ENCODE results near the gene PKP2. TPM values are rescaled to one million over a fixed set of nuclear protein-coding genes. Genes with fewer than 3 reads are reported as not detected.

Gene PKP2
- total and polyA plus RNA-seq, 8 donors, result 1.5 to 6.7 (median 4.2) TPM

DNA sequence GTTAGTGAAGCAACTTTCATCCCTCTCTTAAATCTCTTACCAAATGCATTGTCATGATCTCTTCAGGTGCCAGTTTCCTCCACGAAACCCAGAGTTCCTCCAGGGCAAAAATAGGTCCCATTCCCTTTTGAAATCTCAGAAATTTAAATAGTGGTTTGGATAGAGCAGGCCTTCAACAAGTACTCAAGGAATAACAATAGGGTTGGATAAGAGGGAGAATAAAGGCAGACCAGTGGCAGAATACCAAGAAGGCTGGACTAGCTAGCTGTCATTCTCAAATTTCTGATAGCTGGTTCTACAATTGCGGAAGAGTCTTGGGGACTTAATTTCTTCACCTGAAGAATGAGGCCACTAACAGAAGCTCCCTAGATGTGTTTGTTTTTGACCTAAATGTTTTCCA lies 62.5 kb downstream of the PKP2 start:
- Histone ChIP-seq H3K27ac (no peak overlapping the region), H3K36me3 (no peaks in the 10 kb centered on the region), H3K9me3 (no peaks in the 10 kb centered on the region), H3K27me3 (no peaks in the 10 kb centered on the region), H3K4me3 (no peak overlapping the region), H3K4me1 (no peaks in the 10 kb centered on the region)
- intact Hi-C loops (cut with DNase I), result no loop called here
- TF ChIP-seq, protein P1, sequence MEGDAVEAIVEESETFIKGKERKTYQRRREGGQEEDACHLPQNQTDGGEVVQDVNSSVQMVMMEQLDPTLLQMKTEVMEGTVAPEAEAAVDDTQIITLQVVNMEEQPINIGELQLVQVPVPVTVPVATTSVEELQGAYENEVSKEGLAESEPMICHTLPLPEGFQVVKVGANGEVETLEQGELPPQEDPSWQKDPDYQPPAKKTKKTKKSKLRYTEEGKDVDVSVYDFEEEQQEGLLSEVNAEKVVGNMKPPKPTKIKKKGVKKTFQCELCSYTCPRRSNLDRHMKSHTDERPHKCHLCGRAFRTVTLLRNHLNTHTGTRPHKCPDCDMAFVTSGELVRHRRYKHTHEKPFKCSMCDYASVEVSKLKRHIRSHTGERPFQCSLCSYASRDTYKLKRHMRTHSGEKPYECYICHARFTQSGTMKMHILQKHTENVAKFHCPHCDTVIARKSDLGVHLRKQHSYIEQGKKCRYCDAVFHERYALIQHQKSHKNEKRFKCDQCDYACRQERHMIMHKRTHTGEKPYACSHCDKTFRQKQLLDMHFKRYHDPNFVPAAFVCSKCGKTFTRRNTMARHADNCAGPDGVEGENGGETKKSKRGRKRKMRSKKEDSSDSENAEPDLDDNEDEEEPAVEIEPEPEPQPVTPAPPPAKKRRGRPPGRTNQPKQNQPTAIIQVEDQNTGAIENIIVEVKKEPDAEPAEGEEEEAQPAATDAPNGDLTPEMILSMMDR (IDR thresholded peaks at IDR 0.05), result no peak
- ATAC-seq (no peak), DNase-seq (no peak)

DNA sequence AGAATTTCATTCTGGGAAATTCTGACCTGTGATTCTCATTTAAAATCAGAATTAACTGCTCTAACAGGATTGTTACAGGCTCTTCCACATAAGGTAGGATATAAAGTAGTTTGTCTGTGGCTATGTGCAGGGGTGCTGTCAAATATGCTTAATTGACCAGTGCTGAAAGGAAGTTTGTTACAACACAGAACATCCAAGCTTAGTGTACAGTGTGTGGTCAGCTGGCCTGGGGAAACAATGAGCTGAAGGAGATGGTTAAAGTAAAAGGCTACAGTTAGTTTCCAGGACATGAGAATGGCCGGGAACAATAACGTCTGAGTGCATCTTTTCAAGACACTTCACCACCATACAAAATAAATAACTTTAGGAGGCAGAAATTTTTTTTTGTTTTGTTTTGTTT lies 68.0 kb downstream of the PKP2 start:
- DNase-seq, result no peak
- intact Hi-C loops (cut with DNase I), result no loop called here
- no peaks in the 10 kb centered on the region for H3K9me3 ChIP-seq
- ATAC-seq, result no peak
- no peaks in the 10 kb centered on the region for H3K36me3 ChIP-seq
- H3K27ac ChIP-seq, result no peak overlapping the region
- H3K4me3 ChIP-seq, result no peak overlapping the region
- no peaks in the 10 kb centered on the region for H3K4me1 ChIP-seq
- no peaks in the 10 kb centered on the region for H3K27me3 ChIP-seq
- TF ChIP-seq, protein P1 (IDR thresholded peaks at IDR 0.05), result no peak

DNA sequence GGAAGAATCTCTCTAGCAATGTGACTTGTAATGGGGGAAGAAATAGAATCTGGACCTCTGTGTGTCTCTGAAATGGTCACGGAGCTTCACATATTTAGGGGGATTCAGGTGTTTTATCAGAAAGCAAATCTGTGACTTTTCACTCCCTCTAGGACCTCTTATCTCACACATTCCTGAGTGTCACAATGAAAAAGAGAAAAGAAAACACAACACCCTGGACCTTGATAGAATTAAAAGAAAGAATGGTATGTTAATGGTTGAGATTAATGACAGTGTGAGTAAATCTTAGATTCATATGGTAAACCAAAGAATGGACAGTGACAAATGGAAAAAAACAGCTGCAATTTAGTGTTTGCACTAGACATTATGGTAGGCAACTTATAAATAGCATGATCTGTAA lies 68.5 kb downstream of the PKP2 start:
- Histone ChIP-seq H3K4me3 (no peak overlapping the region), H3K36me3 (peaks cover 0 to under 1% of the 10 kb centered on the region in 2 donors), H3K4me1 (no peaks in the 10 kb centered on the region), H3K27me3 (no peaks in the 10 kb centered on the region), H3K27ac (no peak overlapping the region), H3K9me3 (no peaks in the 10 kb centered on the region)
- no peak for ATAC-seq
- TF ChIP-seq, protein P1 (IDR thresholded peaks at IDR 0.05), result no peak
- no peak for DNase-seq
- intact Hi-C loops (cut with DNase I), result no loop called here

DNA sequence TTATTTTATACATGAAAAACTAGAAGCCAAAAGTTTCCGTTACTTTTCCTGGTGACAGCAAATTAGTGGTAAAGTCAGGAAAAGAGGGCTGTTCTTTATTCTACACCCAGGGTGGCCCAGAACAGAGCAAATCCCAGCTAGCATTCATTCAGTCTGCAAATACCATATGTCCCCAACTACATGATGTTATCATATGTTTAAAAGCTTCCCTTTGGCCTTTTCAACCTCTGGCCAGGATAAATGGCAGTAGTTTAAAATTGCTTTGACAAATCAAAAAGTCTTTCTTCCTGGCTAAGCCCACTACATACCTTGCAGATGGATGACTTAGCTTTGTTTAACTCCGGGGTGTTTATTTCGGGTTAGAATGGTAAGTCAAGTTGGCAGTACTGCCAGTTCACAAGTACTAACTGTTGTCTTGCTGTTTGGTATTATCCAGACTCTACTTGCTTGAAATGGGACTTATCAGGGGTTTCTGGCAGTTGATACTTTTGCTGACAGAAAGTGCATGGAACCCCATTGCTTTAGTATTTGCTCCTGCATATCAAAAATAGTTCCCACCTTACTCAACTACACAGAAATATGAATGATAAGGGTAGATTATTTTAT lies 69.7 kb downstream of the PKP2 start:
- Histone ChIP-seq H3K4me3 (no peak overlapping the region), H3K36me3 (peaks cover 0 to 8% of the 10 kb centered on the region in 2 donors), H3K4me1 (no peaks in the 10 kb centered on the region), H3K27me3 (no peaks in the 10 kb centered on the region), H3K27ac (no peak overlapping the region), H3K9me3 (no peaks in the 10 kb centered on the region)
- intact Hi-C loops (cut with DNase I), result no loop called here
- DNase-seq (no peak), ATAC-seq (no peak)
- TF ChIP-seq, protein P1 (IDR thresholded peaks at IDR 0.05), result no peak

DNA sequence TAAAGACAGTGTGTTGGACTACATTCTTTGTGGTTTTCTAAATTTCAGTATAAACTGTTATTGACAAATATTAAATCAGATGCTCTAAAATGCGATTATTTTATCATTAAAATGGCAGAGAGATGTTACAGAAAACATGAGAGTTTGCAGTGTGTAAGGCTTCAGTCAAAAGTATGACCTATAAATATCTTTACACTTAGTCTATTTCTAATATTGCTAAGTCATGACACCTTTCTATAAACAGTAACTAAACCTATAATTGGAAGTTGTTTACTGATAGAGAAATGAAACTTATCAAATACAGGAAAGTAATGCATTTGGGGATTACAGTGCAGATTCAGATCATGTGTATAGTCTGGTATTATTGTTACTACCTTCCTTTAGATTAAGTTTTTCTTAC lies 72.0 kb downstream of the PKP2 start:
- H3K9me3 ChIP-seq, result no peaks in the 10 kb centered on the region
- TF ChIP-seq, protein P1 (IDR thresholded peaks at IDR 0.05), result no peak
- intact Hi-C loops (cut with DNase I), result no loop called here
- no peaks in the 10 kb centered on the region for H3K27me3 ChIP-seq
- no peak overlapping the region for H3K27ac ChIP-seq
- peaks cover 0 to 8% of the 10 kb centered on the region in 2 donors for H3K36me3 ChIP-seq
- ATAC-seq (no peak), DNase-seq (no peak)
- H3K4me3 ChIP-seq, result no peak overlapping the region
- H3K4me1 ChIP-seq, result no peaks in the 10 kb centered on the region

Data from left lung (tissue), 10 donors.